ENCODE data around the gene MPL.

MPL gene

DNA sequence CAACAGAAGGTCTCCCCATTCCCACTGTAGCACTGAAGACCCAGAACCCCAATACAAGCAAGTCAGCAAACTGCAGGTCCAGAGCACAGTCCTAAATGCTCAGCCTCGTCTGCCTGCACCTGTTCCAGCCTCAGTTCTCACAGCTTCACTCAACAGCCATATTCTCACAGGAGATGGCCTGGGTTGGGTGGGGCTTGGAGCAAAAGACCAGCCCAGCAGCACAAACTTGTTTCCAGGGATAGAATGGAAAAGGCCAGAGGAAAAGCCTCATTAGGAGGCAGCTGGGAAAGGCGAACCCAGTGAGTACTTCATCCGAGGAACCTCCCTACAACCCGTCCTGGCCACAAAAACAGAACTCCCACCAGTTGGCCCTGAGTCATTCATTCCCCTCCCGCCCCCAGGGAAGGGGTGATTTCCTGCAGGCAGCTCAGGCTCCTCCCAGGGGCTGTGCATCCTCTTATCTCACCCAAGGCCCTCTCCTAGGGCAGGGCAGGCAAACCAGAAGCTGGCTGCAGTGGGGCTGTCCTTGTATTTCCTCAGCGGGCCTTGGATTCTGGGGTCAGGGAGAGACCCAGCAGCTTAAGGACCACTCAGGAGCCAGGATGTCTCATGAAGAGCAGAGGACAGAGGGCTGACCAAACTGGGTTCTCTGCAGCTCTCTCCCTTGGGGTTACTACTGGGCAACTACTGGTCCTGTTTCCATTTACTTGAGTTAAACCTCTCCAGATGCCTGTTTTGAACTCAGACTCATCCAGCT is 7.4 kb upstream of the MPL start:
- Histone ChIP-seq H2AFZ (ENCODE audit: low read depth) (no peak overlapping the region), H3K4me3 (IDR thresholded peaks at IDR 0.05; ENCODE audit: insufficient read depth, low read depth, low read length) (no peak overlapping the region), H3K4me2 (no peak overlapping the region)

DNA sequence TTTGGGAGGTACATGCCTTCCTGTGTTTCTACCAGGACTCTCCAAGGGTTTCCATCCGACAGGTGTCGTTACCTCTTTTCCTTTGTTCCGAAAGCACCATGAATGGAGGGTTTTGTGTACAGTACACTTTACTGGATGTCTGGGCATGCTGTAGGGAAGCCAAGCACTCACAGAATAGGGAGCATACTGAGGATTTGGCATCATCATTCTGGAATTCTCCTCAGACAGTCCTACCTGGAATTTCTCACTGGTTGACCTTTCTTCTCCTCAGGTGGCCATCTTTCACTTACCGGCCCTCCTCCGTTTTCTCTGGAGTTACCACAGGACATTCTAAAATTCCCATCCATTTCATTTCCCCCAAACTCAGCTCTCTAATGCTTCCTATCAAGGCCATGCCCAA is 5.9 kb upstream of the MPL start:
- Histone ChIP-seq H3K4me1 (ENCODE audit: low read depth, poor library complexity, severe bottlenecking) (no peaks in the 10 kb centered on the region), H3K27ac (no peak overlapping the region), H3K4me3 (IDR thresholded peaks at IDR 0.05; ENCODE audit: insufficient read depth, low read depth, low read length) (no peak overlapping the region), H2AFZ (ENCODE audit: low read depth) (no peak overlapping the region), H3K27me3 (ENCODE audit: insufficient read depth, low read depth) (no peaks in the 10 kb centered on the region), H3K4me2 (no peak overlapping the region), H3K9ac (no peak overlapping the region), H4K20me1 (ENCODE audit: insufficient read depth) (no peaks in the 10 kb centered on the region), H3K79me2 (ENCODE audit: insufficient read depth, low read depth) (no peaks in the 10 kb centered on the region), H3K36me3 (ENCODE audit: insufficient read depth) (no peaks in the 10 kb centered on the region)
- TF ChIP-seq, protein P1, sequence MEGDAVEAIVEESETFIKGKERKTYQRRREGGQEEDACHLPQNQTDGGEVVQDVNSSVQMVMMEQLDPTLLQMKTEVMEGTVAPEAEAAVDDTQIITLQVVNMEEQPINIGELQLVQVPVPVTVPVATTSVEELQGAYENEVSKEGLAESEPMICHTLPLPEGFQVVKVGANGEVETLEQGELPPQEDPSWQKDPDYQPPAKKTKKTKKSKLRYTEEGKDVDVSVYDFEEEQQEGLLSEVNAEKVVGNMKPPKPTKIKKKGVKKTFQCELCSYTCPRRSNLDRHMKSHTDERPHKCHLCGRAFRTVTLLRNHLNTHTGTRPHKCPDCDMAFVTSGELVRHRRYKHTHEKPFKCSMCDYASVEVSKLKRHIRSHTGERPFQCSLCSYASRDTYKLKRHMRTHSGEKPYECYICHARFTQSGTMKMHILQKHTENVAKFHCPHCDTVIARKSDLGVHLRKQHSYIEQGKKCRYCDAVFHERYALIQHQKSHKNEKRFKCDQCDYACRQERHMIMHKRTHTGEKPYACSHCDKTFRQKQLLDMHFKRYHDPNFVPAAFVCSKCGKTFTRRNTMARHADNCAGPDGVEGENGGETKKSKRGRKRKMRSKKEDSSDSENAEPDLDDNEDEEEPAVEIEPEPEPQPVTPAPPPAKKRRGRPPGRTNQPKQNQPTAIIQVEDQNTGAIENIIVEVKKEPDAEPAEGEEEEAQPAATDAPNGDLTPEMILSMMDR (conservative IDR thresholded peaks at IDR 0.05; ENCODE audit: low read depth, low read length) = no peak

More for the DNA sequence above, 7.4 kb upstream of the MPL start:
- Histone ChIP-seq H3K9ac (no peak overlapping the region), H3K4me1 (ENCODE audit: low read depth, poor library complexity, severe bottlenecking) (no peaks in the 10 kb centered on the region), H3K79me2 (ENCODE audit: insufficient read depth, low read depth) (no peaks in the 10 kb centered on the region), H3K27ac (no peak overlapping the region), H3K36me3 (ENCODE audit: insufficient read depth) (no peaks in the 10 kb centered on the region), H3K27me3 (ENCODE audit: insufficient read depth, low read depth) (no peaks in the 10 kb centered on the region), H4K20me1 (ENCODE audit: insufficient read depth) (no peaks in the 10 kb centered on the region)
- TF ChIP-seq, protein P1 (conservative IDR thresholded peaks at IDR 0.05; ENCODE audit: low read depth, low read length) = no peak

DNA sequence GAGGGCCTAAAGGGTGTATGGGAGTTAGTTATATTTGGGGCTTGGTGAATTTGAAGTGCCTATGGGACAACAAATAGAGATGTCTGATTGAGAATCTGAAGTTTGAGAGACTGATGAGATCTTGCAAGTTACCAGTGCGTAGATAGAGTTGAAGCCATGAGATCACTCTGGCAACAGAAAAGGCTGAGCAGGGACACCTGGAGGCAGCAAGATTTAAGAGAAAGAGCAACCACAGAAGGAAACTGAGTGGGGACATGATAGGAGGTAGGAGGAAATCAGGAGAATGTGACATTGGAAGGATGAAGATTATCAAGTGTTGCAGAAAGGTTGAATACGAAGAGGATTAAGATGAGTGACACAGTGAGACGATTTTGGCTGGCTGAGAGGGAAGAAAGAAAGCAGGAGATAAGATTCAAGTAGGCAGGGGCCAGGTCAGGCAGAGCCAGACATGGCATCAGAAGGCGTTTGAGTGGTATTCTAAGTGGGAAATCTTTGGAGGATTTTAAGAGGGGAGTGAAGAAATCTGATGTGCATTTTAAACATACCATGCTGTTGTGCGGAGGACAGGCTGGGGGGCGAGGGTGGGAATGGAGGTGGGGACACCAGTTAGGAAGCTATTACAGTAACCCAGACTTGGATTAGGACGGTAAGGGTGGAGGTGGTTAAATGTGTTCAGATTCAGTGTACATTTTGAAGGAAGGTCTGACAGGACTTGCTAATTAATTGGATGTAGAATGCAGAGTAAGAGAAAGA is 3.0 kb upstream of the MPL start:
- Histone ChIP-seq H3K79me2 (ENCODE audit: insufficient read depth, low read depth) (no peaks in the 10 kb centered on the region), H3K27me3 (ENCODE audit: insufficient read depth, low read depth) (no peaks in the 10 kb centered on the region), H3K4me3 (IDR thresholded peaks at IDR 0.05; ENCODE audit: insufficient read depth, low read depth, low read length) (no peak overlapping the region), H2AFZ (ENCODE audit: low read depth) (no peak overlapping the region), H3K4me2 (no peak overlapping the region), H3K4me1 (ENCODE audit: low read depth, poor library complexity, severe bottlenecking) (no peaks in the 10 kb centered on the region), H3K9ac (no peak overlapping the region), H3K36me3 (ENCODE audit: insufficient read depth) (no peaks in the 10 kb centered on the region), H4K20me1 (ENCODE audit: insufficient read depth) (no peaks in the 10 kb centered on the region), H3K27ac (no peak overlapping the region)
- TF ChIP-seq, protein P1 (conservative IDR thresholded peaks at IDR 0.05; ENCODE audit: low read depth, low read length) = no peak

DNA sequence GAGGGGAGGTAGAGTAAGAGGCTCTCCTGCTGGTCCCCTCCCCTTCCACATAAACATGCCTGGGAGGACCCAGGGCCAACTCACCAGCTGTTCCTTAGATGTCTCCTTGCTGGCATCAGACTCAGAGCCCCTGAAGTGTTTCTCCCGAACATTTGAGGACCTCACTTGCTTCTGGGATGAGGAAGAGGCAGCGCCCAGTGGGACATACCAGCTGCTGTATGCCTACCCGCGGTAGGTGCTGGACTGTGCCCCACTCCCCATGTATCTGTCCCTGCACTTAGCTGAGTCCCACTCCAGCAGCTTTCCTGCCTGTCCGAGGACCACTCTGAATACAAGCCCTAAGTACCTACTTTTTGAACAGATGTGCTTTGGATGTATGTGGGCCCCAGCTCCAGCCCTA is 383 bp downstream of the MPL start:
- Histone ChIP-seq H3K9ac (no peak overlapping the region), H3K27ac (no peak overlapping the region), H4K20me1 (ENCODE audit: insufficient read depth) (no peaks in the 10 kb centered on the region), H3K27me3 (ENCODE audit: insufficient read depth, low read depth) (no peaks in the 10 kb centered on the region), H3K4me2 (no peak overlapping the region), H2AFZ (ENCODE audit: low read depth) (no peak overlapping the region), H3K36me3 (ENCODE audit: insufficient read depth) (no peaks in the 10 kb centered on the region), H3K79me2 (ENCODE audit: insufficient read depth, low read depth) (no peaks in the 10 kb centered on the region), H3K4me3 (IDR thresholded peaks at IDR 0.05; ENCODE audit: insufficient read depth, low read depth, low read length) (no peak overlapping the region), H3K4me1 (ENCODE audit: low read depth, poor library complexity, severe bottlenecking) (no peaks in the 10 kb centered on the region)
- TF ChIP-seq, protein P1 (conservative IDR thresholded peaks at IDR 0.05; ENCODE audit: low read depth, low read length) = no peak
